Measurements from ENCODE around the gene BTBD2.
A peak's percentile ranks its signal among the peaks of the same experiment; 100 is the strongest.

Gene BTBD2

GRCh38 chr19:2050991-2051772 lies 35.7 kb upstream of the BTBD2 start, which contains the start of gene MKNK2:
TSS of gene MKNK2 (minus strand) at chr19:2051244. CDS start at chr19:2050851, 393 bp downstream.
- peak; percentile 73 for DNase-seq (ENCODE audit: low read depth)

DNA sequence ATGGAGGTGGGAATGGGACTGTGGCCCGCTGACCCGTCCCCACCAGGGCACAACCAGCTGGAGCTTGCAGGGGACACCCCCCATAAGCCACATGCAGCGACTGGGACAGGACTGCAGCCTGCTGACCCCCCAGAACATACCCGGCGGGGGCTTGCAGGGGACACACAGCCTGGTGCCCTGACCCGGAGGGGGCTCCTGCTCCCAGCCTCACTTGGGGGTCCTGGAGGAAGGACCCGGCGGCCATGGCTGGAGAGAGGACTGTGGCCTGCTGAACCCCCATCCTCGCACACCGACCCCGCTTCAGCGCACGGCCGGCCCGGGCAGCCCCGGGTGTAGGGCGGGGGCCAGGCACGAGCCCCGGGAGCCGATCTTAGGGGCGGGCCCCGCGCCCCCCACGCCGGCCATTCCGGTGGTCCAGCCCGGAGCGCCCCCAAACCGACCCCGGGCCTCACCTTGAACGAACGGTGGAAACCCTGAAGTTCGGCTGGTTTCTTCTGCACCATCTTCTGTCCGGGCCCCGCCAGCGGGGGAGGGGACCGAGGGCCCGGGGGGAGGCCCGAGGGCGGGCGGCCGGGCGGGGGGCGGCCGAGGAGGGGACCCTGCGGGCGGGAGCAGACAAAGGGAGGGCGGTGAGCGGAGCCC lies 35.0 kb upstream of the BTBD2 start:
- DNase-seq (ENCODE audit: low read depth): no peak

DNA sequence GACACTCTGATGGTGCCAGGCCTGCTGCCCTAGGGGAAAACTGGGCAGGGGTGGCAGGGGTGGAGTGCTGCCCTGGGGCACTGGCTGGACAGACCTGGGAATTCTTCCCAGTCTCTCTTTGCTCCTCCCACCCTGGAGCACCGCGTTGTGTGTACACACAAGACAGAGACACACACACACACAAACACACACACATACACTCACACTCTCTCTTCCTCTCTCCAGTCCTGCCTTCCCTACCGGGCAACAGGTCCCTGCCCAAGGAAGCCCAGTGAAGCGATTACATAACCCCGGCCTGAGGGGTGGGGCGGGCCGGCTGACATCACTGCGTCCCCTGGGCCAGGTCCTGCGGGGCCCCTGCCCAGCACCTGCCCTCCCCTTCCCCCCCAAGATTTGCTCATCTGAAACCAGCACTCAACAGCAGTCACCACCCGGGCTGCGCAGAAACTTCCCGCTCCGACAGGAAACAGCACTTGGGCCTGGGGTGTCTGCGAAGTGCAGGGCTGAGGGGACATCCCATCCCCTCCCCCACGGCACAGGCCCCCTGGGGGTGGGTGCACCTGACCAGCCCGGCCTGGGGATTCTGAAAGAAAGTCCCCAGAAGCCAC lies 34.3 kb upstream of the BTBD2 start:
- peak; percentile 74 for DNase-seq (ENCODE audit: low read depth)

DNA sequence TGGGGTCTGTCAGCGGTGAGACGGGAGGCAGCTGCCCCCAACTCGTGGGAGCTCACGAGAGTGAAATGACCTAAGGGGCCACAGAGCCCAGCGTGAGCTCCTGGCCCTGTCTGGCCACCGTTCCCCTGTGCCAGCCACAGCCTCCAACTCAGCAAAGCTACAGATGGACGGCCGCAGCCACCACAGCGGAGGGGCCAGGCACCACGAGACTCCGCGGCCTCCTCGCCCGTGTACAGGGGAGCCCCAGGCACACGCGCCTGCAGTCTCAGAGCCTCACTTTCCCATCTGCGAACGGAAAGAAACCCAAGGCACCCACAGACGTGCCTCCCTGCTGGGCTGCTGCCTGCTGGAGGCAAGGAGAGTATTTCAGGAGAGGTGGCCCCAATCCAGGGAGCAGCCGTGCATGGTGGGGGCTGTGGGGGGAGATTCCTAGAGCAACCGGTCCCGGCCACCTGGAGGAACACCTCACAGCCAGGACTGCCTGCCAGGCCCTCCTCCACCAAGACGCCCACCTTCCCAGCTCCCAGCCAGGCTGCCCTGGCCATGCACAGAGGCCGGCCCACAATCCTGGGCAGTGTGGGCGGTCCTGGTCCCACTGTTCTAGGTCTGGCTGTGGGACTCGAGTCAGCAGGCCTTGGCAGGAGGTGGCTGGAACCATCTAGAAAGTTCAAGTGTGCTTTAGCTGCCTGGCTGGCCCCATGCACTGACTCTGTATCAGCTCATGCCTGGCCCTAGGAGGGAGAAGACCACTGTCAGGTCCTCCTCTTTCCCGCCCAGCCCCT lies 33.6 kb upstream of the BTBD2 start:
- peak; percentile 29 for DNase-seq (ENCODE audit: low read depth)

- DNase-seq (ENCODE audit: low read depth): no peak
These were observed 32.8 kb upstream of the BTBD2 start for GRCh38 chr19:2048104-2048958.

DNA sequence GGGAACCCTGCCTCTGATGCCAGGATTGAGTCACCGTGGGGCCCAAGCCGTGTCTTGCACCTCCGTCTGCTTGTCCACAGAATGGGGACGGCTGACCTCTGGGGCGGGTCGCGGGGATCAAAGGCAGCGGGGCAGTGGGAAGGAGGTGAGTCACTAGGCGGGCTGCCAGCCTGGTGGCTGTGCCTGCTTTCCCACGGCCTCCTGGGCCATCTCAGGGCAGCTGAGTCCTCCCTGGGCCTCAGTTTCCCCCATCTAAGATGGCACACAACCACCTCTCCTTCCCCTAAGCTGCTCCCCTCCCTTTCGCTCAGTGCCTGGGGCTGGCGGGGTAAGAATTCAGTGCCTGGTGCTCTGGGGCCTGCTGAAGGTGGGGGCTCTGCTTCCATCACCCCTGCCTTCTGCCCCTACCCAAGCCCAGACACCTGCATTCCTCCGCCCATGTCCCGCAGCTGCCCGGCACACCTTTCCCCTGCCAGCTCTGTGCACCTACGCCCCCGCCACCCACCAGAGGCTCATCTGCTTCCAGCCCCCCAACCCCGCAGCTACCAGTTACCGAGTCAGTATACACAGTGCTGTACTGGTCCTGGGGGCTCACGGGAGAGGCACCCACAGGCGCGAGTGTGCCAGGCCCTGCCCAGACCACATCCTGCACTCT lies 32.1 kb upstream of the BTBD2 start:
- peak; percentile 23 for DNase-seq (ENCODE audit: low read depth)

DNA sequence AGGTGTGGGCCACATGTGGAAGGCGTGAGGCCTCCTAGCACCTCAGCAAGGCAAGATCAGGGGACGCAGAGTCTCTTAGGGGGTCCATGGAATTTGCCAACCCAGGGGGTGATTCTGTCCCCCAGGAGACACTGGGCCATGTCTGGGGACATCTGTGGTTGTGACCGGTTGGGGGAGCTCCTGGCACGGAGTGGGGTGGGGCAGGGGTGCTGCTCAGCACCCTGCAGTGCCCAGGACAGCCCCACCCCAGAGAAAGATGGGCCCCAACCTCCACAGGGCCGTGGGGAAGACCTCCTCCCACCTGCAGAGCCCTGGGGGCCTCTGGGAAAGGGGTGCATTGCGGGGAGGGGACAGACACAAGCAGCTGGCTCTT lies 31.5 kb upstream of the BTBD2 start:
- DNase-seq (ENCODE audit: low read depth): no peak

DNA sequence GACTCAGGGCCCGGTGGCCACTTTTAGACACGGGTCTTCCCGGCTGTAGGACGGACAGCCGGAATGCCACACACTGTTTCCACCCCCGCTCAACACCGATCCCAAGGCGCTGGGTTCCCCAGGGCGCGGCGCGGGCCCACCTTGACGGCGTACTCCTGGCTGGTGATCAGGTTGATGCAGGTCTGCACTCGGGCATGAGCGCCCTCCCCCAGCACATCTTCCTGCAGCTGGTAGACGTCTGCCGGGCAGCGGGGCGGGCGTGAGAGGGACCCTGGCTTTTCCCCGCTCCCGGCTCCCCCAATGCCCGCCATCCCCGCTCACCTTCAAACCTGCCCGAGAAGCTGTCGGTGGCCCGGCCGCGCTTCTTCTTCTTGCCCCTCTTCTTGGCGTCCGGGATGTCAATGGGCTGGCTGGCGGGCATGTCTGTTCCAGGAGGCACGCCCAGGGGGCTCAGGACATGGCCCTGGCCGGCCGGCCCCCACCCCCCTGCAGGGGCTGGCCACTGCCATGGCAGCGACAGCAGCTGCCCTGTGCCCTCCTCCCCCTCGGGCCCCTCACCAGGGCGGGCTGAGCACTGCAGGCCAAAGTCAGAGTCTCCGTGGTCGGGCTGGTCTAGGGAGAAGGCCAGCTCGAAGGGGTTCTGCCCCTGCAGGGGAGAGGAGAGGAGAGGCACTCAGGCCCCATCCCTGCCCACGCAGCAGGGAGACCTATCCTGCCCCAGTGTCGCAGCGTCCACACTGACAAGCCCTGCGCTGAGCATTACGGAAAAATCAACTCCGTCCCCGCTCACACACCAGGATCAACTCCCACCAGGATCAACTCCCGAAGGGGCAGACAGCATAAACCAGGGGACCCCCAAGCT lies 30.8 kb upstream of the BTBD2 start:
- DNase-seq (ENCODE audit: low read depth): no peak

DNA sequence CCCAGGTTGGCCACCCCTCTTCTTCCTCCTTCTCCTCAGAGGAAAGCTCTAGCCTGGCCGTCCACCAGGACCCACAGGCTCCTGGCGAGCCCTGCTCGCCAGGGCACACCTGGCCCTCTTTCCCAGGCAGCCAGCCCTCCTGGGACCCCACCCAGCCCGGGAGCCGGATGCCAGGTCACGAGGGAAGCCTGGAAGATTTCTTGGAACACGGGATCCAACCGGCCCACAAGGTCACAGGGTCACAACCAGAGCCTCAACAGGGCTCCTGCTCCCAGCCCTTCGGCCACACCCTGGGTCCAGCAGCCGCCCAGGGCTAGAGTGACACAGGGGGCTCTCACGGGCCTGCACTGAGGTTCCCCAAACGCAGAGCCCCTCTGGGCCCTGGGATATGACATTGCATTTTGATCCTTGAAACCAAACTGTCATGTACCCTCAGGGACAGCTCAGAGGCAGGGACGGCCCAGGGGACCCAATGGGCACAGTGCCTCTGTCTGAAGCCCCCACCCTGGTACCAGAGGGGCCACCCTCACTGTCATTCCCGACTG lies 30.1 kb upstream of the BTBD2 start:
- DNase-seq (ENCODE audit: low read depth): no peak

DNA sequence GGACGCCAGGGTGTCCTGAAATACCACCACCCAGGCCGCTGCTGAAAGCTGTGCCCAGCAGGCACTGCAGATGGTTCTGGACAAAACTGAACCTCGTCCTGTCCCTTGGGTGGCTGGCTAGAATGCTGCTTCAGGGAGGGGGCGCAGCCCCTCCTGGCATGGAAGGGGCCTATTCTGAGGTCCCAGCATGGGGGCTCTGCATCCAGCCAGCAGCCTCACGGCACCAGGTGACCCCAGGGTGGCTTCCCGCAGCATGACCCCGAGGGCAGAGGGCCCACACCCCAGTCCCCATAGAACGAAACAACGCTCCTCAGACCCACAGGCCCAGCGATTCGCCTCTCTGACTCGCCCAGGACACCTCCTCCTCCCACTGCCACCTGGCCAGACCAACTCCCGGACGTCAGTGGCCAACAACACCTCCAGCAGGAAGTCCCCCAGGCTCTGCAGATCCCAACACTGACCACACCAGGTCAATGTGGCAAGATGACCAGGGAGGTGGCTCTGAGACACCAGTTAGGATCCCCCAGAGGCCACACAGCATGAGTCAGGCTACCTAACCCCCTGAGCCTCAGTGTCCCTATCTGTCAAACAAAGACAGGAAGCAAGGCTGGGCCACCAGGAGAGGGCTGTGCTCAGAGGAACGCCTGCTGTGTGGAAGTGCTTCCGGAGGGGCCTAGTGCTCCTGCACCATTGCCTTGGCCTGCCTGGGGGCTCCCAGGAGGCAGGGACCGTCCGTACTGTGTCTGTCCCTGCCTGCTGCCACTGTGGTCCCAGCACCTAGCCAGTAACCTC lies 29.4 kb upstream of the BTBD2 start:
- DNase-seq (ENCODE audit: low read depth): no peak

GRCh38 chr19:2043961-2044708 lies 28.6 kb upstream of the BTBD2 start:
- DNase-seq (ENCODE audit: low read depth): no peak

- no peak for DNase-seq (ENCODE audit: low read depth)
These were observed 27.7 kb upstream of the BTBD2 start for GRCh38 chr19:2043251-2043641.

GRCh38 chr19:2042485-2043250 lies 27.2 kb upstream of the BTBD2 start:
- no peak for DNase-seq (ENCODE audit: low read depth)

GRCh38 chr19:2041683-2042484 lies 26.4 kb upstream of the BTBD2 start:
- peak; percentile 96 for DNase-seq (ENCODE audit: low read depth)

GRCh38 chr19:2041433-2041682 lies 25.8 kb upstream of the BTBD2 start:
- no peak for DNase-seq (ENCODE audit: low read depth)

DNA sequence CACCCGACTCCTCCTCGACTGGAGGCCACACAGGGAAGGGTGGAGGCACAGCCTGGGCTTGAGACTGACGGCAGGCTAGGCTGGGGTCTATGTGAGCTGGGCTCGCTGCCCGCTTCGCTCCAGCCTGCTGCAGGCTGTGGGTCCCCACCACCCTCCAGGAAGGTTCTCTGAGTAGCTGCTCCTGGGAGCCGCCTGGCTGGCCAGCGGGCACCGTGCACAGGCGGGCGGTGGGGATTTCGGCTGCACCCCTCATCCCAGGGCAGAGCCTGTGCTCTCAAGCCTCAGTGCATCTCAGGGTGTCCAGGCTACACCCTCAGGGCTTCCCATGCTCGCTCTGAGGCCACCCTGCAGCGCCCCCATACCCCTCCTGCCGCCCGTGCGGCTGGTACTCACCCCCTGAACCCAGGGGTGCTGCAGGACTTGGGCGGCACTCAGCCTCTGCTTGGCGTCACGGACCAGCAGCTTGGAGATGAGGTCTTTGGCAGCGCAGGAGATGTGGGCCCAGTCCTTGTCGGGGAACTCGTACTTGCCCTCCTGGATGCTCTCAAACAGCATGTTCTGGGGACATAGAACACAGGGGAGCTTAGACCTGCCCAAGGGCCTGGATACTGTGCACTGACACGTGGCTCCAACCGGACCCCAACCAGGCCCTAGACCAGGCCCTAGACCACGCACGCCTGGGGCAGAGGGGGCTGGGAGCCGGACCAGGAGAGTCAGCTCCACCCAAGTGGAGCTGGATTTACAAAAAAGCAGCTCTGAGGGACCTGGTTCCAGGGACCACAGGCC lies 25.3 kb upstream of the BTBD2 start:
- DNase-seq (ENCODE audit: low read depth): no peak
